ENCODE data around the gene AP1S3. TPM values are rescaled to one million over a fixed set of nuclear protein-coding genes. Genes with fewer than 3 reads are reported as not detected.

Gene AP1S3
- total RNA-seq, 1 experiment from 2014 or later, result 73.3 TPM

DNA sequence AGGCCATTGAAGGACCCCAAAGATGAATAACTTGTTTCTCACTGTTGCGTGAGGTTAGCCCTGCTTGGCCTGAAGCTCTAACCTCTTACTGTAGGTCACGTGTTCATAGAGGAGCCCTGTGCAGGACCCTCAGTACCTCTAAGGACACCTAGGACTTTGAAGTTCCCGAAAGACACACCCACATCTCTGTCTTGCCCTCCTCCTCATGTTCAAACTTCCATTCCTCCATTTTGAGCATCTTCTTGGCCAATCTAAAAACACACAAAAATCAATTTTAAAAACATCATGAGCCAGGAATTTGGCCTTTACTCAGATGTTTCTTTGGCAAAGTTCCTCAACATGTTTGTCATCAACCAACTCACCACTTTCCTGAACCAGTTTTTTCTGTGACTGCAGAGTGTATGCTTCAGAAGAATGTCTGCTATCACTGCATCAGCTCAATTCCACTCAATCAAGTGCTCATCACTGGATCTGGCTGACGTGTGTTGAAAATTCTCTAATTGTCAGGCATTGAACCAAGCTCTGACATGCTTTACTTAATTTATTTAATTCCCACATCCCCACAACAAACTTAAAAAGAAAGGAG is 101.6 kb downstream of the AP1S3 start:
- H3K27me3 ChIP-seq (ENCODE audit: insufficient read depth, low read depth), result no peaks in the 10 kb centered on the region
- no peak overlapping the region for H3K27ac ChIP-seq
- no peak overlapping the region for H3K4me3 ChIP-seq
- H3F3A ChIP-seq (ENCODE audit: insufficient read depth, low read depth), result no peaks in the 10 kb centered on the region; the same call in 1 of the 2 replicates
- H3K9me3 ChIP-seq (ENCODE audit: insufficient read depth, low read depth), result no peaks in the 10 kb centered on the region
- BruUV-seq (replicated peaks), result no TSS peak
- no peaks in the 10 kb centered on the region for H3K79me2 ChIP-seq (ENCODE audit: low read depth)
- peak in 1 of 2 experiments; percentile 75 for DNase-seq
- H3K9me2 ChIP-seq (ENCODE audit: insufficient read depth), result no peaks in the 10 kb centered on the region
- CTCF ChIA-PET, result no interaction called here
- intact Hi-C loops (cut with micrococcal nuclease; ENCODE audit: unreplicated experiment), result no loop called here
- TF ChIP-seq, protein P1, sequence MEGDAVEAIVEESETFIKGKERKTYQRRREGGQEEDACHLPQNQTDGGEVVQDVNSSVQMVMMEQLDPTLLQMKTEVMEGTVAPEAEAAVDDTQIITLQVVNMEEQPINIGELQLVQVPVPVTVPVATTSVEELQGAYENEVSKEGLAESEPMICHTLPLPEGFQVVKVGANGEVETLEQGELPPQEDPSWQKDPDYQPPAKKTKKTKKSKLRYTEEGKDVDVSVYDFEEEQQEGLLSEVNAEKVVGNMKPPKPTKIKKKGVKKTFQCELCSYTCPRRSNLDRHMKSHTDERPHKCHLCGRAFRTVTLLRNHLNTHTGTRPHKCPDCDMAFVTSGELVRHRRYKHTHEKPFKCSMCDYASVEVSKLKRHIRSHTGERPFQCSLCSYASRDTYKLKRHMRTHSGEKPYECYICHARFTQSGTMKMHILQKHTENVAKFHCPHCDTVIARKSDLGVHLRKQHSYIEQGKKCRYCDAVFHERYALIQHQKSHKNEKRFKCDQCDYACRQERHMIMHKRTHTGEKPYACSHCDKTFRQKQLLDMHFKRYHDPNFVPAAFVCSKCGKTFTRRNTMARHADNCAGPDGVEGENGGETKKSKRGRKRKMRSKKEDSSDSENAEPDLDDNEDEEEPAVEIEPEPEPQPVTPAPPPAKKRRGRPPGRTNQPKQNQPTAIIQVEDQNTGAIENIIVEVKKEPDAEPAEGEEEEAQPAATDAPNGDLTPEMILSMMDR (conservative IDR thresholded peaks at IDR 0.05), result no peak
- H2AFZ ChIP-seq, result no peak overlapping the region
- H3K4me2 ChIP-seq, result no peak overlapping the region
- POLR2A ChIA-PET (ENCODE audit: unreplicated experiment), result interaction anchor here (0.5 to 0.7 kb wide), 2 partner anchors 55 to 351 kb away, joined by 3 to 11 read pairs; no protein-coding TSS in a partner anchor
- H4K20me1 ChIP-seq (ENCODE audit: insufficient read depth), result no peaks in the 10 kb centered on the region
- H3K4me1 ChIP-seq (replicated peaks; ENCODE audit: insufficient read depth), result peaks cover 8% of the 10 kb centered on the region; the same call in 1 of the 2 replicates
- H3K36me3 ChIP-seq (ENCODE audit: low read depth), result no peaks in the 10 kb centered on the region

DNA sequence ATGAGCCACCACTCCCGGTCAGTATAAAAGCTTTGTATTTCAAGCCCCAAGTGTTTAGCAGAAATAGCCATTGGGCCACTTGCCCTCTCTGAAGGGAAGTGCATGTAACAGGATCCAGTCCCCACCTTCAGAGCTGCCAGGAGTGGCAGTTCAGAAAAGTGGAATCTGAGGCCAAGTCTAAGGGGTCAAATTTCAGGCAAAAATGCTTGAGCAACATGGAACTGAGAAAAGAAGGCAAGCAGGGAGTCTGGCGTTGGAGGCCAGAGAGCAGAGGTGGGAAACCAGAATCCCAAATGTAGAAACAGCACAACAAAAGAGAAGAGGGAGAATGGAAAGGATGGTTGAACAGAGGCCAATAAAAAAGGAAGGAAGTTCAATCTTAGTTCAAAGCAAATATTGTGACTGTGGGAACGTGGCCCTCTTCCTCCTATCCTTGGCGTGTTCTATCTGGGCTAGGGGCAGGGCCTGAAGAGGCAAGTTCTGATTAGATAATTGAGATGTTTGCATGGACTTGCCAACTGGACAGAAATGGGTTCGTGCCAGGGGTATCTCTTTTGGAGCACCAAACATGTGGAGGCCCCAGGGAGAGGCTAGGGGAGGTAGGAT is 102.2 kb downstream of the AP1S3 start:
- ChIA-PET POLR2A (ENCODE audit: unreplicated experiment) (interaction anchor here (0.5 to 0.9 kb wide), 3 partner anchors 25 to 351 kb away, joined by 3 to 7 read pairs (median 3); no protein-coding TSS in a partner anchor), CTCF (interaction anchor here (0.5 kb wide), 1 partner anchor 328 kb away, joined by 4 read pairs; no protein-coding TSS in a partner anchor)
- Histone ChIP-seq H3F3A (ENCODE audit: insufficient read depth, low read depth) (no peaks in the 10 kb centered on the region; the same call in 1 of the 2 replicates), H3K27ac (no peak overlapping the region), H2AFZ (no peak overlapping the region), H3K4me3 (no peak overlapping the region), H3K9me2 (ENCODE audit: insufficient read depth) (no peaks in the 10 kb centered on the region), H3K4me1 (replicated peaks; ENCODE audit: insufficient read depth) (peaks cover 8% of the 10 kb centered on the region; the same call in 1 of the 2 replicates), H3K79me2 (ENCODE audit: low read depth) (no peaks in the 10 kb centered on the region), H4K20me1 (ENCODE audit: insufficient read depth) (no peaks in the 10 kb centered on the region), H3K27me3 (ENCODE audit: insufficient read depth, low read depth) (no peaks in the 10 kb centered on the region), H3K4me2 (no peak overlapping the region), H3K36me3 (ENCODE audit: low read depth) (no peaks in the 10 kb centered on the region), H3K9me3 (ENCODE audit: insufficient read depth, low read depth) (no peaks in the 10 kb centered on the region)
- TF ChIP-seq, protein P1 (conservative IDR thresholded peaks at IDR 0.05), result no peak
- no peak for TF ChIP-seq EZH2 (IDR thresholded peaks at IDR 0.05; ENCODE audit: low read depth)
- DNase-seq, result peak in 1 of 2 experiments; percentile 27
- no TSS peak for BruUV-seq (replicated peaks)
- intact Hi-C loops (cut with micrococcal nuclease; ENCODE audit: unreplicated experiment), result no loop called here

DNA sequence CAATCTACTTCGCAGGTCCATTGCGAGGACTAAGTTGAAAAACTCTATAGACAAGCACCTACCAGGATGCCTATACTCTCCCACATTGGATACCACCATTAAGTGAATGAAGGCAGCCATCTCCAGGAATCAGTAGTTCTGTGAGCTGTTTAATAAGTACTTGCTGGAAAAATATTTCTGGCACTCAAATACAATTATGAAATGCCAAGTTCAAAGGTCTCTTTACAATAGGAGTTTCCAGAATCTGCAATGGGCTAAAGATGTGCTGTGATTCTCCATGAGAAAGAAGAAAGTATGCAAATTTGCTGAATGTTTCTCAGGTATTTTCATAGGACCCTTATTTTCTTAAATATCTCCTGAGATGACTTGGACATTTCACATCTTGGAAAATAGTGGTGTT is 103.0 kb downstream of the AP1S3 start:
- no peaks in the 10 kb centered on the region for H3K9me3 ChIP-seq (ENCODE audit: insufficient read depth, low read depth)
- no peaks in the 10 kb centered on the region for H3K79me2 ChIP-seq (ENCODE audit: low read depth)
- ChIA-PET POLR2A (ENCODE audit: unreplicated experiment) (interaction anchor here (0.9 kb wide), 1 partner anchor 102 kb away, joined by 7 read pairs; no protein-coding TSS in a partner anchor), CTCF (interaction anchor here (0.5 kb wide), 1 partner anchor 329 kb away, joined by 4 read pairs; no protein-coding TSS in a partner anchor)
- no peaks in the 10 kb centered on the region for H3K36me3 ChIP-seq (ENCODE audit: low read depth)
- no peaks in the 10 kb centered on the region; the same call in 1 of the 2 replicates for H3F3A ChIP-seq (ENCODE audit: insufficient read depth, low read depth)
- DNase-seq, result no peak
- H2AFZ ChIP-seq, result no peak overlapping the region
- no TSS peak for BruUV-seq (replicated peaks)
- no peak overlapping the region for H3K4me3 ChIP-seq
- intact Hi-C loops (cut with micrococcal nuclease; ENCODE audit: unreplicated experiment), result no loop called here
- H4K20me1 ChIP-seq (ENCODE audit: insufficient read depth), result no peaks in the 10 kb centered on the region
- TF ChIP-seq EZH2 (IDR thresholded peaks at IDR 0.05; ENCODE audit: low read depth), result no peak
- TF ChIP-seq, protein P1 (conservative IDR thresholded peaks at IDR 0.05), result no peak
- H3K27ac ChIP-seq, result no peak overlapping the region
- no peaks in the 10 kb centered on the region for H3K27me3 ChIP-seq (ENCODE audit: insufficient read depth, low read depth)
- no peaks in the 10 kb centered on the region for H3K9me2 ChIP-seq (ENCODE audit: insufficient read depth)
- H3K4me1 ChIP-seq (replicated peaks; ENCODE audit: insufficient read depth), result peaks cover 8% of the 10 kb centered on the region; the same call in 1 of the 2 replicates
- no peak overlapping the region for H3K4me2 ChIP-seq
